Neural crest cell (in vitro differentiated cells): ENCODE measurements around the gene CERKL. TPM values are rescaled to one million over a fixed set of nuclear protein-coding genes. Genes with fewer than 3 reads are reported as not detected.

Experiments used
- DNase-seq: peaks from one replicate; pipeline ENCODE4 v3.0.0; 2021; ENCODE audit warnings: low read depth, mixed read lengths, low spot score
- H3K27ac Mint-ChIP-seq: one replicate; pipeline ENCODE4 v1.8.0; 2021; ENCODE audit warnings: mild to moderate bottlenecking, mixed read lengths; ENCODE audit not compliant: unreplicated experiment
- H3K27me3 Mint-ChIP-seq: 2 replicates; pipeline ENCODE4 v1.8.0; 2021; ENCODE audit warnings: low read depth, mild to moderate bottlenecking, mixed read lengths
- H3K36me3 Mint-ChIP-seq: 2 replicates; pipeline ENCODE4 v1.8.0; 2021; ENCODE audit warnings: low read depth, mild to moderate bottlenecking, mixed read lengths
- H3K4me1 Mint-ChIP-seq: 2 replicates; pipeline ENCODE4 v1.8.0; 2021; ENCODE audit warnings: mixed read lengths
- H3K4me3 Mint-ChIP-seq: one replicate; pipeline ENCODE4 v1.8.0; 2021; ENCODE audit warnings: mild to moderate bottlenecking, mixed read lengths
- H3K9me3 Mint-ChIP-seq: 2 replicates; pipeline ENCODE4 v1.8.0; 2021; ENCODE audit warnings: mixed read lengths
- total RNA-seq: library from RNA; stranded (reverse); gene quantifications from 2 replicates; pipeline ENCODE4 v1.2.1, GENCODE V29; 2021
- TF ChIP-seq, protein P1 (sequence below): fragments of 200-600 bp; sonication (generic); conservative IDR thresholded peaks from 2 replicates; pipeline ENCODE4 v1.5.0; 2021; ENCODE audit warnings: antibody characterized with exemption, mild to moderate bottlenecking

CERKL gene
- total RNA-seq, 1 donor from 2014 or later: 0.28 TPM

- Mint-ChIP-seq H3K4me3 (no peak overlapping the region), H3K36me3 (no peaks in the 10 kb centered on the region), H3K27me3 (peaks cover 54% of the 10 kb centered on the region), H3K27ac (no peak overlapping the region), H3K4me1 (no peaks in the 10 kb centered on the region), H3K9me3 (no peaks in the 10 kb centered on the region)
- TF ChIP-seq, protein P1, sequence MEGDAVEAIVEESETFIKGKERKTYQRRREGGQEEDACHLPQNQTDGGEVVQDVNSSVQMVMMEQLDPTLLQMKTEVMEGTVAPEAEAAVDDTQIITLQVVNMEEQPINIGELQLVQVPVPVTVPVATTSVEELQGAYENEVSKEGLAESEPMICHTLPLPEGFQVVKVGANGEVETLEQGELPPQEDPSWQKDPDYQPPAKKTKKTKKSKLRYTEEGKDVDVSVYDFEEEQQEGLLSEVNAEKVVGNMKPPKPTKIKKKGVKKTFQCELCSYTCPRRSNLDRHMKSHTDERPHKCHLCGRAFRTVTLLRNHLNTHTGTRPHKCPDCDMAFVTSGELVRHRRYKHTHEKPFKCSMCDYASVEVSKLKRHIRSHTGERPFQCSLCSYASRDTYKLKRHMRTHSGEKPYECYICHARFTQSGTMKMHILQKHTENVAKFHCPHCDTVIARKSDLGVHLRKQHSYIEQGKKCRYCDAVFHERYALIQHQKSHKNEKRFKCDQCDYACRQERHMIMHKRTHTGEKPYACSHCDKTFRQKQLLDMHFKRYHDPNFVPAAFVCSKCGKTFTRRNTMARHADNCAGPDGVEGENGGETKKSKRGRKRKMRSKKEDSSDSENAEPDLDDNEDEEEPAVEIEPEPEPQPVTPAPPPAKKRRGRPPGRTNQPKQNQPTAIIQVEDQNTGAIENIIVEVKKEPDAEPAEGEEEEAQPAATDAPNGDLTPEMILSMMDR: no peak
- DNase-seq: no peak
These were observed 24.0 kb downstream of the CERKL start for GRCh38 chr2:181632733-181633401.

DNA sequence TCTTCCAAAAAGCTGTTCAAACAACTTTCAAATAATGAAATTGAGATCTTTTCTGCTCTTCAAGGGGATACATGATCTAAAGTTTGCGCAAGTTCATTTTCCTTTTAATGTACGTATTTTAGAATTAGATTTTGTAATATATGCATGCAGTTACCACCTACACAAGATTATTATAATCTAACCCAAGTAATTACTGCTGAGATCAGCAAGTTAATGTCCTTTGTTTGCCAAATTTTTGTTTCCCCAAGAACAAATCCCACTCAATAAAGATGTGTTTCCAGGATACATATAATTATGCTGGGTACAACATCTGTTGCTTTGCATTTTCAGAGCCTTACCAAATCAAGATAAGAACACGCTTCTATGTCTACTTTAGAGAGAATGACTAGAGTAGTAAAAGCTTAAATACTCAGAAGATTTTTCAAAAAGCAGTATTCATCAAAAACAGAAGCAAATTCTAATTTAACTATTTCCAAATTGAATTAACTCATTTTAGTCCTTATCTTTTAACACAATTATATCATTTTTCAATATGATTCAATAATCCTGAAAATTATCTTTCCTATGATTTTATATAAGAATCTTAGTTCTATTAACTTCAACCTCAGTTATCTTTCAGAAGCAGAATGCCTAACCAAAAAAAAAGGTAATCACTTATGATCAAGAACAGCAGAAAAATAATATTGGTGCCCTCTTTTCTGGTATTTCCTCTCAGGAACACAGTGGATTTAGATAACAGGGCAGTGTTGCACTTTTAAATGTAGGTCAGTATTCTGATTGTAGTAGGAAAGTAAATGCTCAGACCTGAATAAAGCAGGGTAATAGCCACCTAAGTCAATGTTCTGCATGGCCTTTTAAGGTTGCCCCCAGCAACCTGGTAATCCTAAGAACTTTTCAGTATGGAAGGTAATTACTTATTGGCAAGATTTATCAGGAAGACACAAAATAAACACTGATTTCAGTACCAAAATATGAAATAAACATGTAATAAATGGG lies 28.0 kb downstream of the CERKL start:
- TF ChIP-seq, protein P1: no peak
- Mint-ChIP-seq H3K27me3 (peaks cover 66% of the 10 kb centered on the region), H3K4me3 (no peak overlapping the region), H3K27ac (no peak overlapping the region), H3K36me3 (no peaks in the 10 kb centered on the region), H3K4me1 (no peaks in the 10 kb centered on the region), H3K9me3 (no peaks in the 10 kb centered on the region)
- DNase-seq: no peak

DNA sequence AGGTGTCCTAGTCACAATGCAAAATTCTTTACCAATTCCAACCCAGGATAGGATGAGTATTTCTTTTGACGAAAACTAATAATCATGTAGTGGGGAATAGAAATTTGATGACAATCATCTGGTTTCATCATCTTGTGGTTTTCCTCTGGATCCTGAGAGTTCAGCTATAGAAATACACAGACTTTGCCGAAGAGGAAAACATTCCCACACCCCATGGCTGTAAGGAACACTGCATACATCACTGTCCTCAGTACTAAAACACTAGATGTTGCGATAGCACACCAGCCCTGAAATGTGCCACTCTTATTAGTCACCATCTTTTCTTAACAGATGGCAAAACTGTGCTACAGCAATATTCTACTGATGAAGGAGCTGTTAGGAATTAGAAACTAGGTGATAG lies 29.4 kb downstream of the CERKL start:
- TF ChIP-seq, protein P1: no peak
- no peak overlapping the region for H3K4me3 Mint-ChIP-seq
- no peak overlapping the region for H3K27ac Mint-ChIP-seq
- H3K27me3 Mint-ChIP-seq: peaks cover 67% of the 10 kb centered on the region
- no peaks in the 10 kb centered on the region for H3K36me3 Mint-ChIP-seq
- H3K4me1 Mint-ChIP-seq: no peaks in the 10 kb centered on the region
- DNase-seq: no peak
- no peaks in the 10 kb centered on the region for H3K9me3 Mint-ChIP-seq

DNA sequence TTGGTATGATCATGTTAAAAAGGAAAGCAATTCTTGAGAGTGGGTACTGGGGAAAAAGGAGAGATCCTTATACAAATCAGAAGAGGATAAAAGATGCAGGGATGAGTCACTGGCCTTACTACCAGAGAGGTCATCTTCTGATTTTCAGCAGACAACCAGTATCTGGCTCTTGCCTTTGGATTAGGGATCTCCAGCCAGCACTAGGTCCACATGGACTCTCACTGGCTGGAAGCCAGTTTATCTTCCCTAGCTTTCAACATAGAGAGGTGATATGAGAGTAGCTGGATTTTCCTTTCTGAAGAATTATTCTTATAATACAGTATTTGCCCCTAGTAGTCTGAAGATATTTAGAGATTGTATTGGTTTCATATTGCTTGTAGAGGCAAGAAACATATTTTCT lies 30.2 kb downstream of the CERKL start:
- no peak overlapping the region for H3K4me3 Mint-ChIP-seq

GRCh38 chr2:181623159-181623558 lies 33.7 kb downstream of the CERKL start:
- H3K4me3 Mint-ChIP-seq: no peak overlapping the region
- no peaks in the 10 kb centered on the region for H3K9me3 Mint-ChIP-seq
- H3K27ac Mint-ChIP-seq: no peak overlapping the region
- no peaks in the 10 kb centered on the region for H3K36me3 Mint-ChIP-seq
- peaks cover 41% of the 10 kb centered on the region for H3K27me3 Mint-ChIP-seq
- no peaks in the 10 kb centered on the region for H3K4me1 Mint-ChIP-seq
- no peak for DNase-seq
- TF ChIP-seq, protein P1: no peak

More for the DNA sequence above, 30.2 kb downstream of the CERKL start:
- no peak overlapping the region for H3K27ac Mint-ChIP-seq
- H3K9me3 Mint-ChIP-seq: no peaks in the 10 kb centered on the region
- no peaks in the 10 kb centered on the region for H3K4me1 Mint-ChIP-seq
- TF ChIP-seq, protein P1: no peak
- no peak for DNase-seq
- peaks cover 65% of the 10 kb centered on the region for H3K27me3 Mint-ChIP-seq
- H3K36me3 Mint-ChIP-seq: no peaks in the 10 kb centered on the region
